GM12873 (cell line): ENCODE measurements around the gene ERP29.

ENCODE experiments used
- TF ChIP-seq, protein P1 (sequence below): IDR thresholded peaks from 2 replicates; pipeline ENCODE4 v1.5.1; 2012; ENCODE audit warnings: low read depth, mild to moderate bottlenecking, moderate library complexity, low read length, control low read depth; ENCODE audit not compliant: insufficient read depth; ENCODE audit errors: missing control alignments

The ERP29 gene

DNA sequence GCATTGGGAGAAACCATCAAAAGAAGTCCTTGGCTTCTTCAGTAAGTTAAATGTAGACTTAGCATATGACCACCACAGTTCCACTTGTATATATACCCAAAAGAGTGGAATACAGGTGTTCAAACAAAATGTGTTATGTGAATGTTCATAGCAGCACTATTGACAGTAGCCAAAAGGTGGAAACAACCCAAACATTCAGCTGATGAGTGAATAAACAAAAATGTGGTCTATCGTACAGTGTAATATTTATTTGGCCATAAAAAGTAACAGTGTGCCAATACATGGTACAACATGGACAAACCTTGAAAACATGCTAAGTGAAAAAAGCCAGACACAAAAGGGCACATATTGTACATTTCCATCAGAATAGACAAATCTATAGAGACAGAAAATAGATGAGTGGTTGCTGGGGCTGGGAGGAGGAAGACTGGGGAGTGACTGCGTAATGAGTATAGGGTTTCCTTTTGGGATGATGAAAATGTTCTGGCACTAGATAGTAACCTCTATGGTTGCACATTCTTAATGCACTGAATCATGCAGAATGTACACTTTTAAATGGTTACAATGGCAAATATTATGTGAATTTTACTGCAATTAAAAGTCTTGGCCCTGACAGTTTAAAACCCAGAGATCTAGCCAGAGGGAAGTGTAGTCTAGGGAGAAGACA, 5.5 kb downstream of the ERP29 start:
- TF ChIP-seq, protein P1, sequence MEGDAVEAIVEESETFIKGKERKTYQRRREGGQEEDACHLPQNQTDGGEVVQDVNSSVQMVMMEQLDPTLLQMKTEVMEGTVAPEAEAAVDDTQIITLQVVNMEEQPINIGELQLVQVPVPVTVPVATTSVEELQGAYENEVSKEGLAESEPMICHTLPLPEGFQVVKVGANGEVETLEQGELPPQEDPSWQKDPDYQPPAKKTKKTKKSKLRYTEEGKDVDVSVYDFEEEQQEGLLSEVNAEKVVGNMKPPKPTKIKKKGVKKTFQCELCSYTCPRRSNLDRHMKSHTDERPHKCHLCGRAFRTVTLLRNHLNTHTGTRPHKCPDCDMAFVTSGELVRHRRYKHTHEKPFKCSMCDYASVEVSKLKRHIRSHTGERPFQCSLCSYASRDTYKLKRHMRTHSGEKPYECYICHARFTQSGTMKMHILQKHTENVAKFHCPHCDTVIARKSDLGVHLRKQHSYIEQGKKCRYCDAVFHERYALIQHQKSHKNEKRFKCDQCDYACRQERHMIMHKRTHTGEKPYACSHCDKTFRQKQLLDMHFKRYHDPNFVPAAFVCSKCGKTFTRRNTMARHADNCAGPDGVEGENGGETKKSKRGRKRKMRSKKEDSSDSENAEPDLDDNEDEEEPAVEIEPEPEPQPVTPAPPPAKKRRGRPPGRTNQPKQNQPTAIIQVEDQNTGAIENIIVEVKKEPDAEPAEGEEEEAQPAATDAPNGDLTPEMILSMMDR: no peak

DNA sequence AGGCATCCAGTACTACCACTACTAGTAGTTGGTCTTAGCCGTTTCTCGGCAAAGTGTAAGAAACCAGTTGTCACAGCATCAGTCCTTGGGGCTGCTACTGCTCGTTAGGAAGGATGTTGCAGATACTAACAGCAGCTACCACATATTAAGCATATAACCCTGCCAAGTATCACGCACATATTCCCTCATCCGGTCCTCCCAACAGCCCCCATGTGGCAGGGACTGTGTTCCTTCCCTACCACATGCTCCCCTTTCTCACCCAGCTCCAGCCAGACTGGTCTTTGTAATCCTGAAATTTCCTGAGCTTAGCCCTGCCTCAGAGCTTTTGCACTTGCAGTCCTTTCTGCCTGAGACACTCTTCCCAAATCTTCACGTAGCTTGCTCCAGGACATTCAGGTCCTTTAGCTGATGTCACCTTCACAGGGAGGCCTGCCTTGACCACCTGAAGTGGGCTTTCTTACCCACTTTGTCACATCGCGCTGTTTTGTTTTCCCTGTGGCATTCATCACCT, 7.8 kb downstream of the ERP29 start:
- TF ChIP-seq, protein P1: no peak

DNA sequence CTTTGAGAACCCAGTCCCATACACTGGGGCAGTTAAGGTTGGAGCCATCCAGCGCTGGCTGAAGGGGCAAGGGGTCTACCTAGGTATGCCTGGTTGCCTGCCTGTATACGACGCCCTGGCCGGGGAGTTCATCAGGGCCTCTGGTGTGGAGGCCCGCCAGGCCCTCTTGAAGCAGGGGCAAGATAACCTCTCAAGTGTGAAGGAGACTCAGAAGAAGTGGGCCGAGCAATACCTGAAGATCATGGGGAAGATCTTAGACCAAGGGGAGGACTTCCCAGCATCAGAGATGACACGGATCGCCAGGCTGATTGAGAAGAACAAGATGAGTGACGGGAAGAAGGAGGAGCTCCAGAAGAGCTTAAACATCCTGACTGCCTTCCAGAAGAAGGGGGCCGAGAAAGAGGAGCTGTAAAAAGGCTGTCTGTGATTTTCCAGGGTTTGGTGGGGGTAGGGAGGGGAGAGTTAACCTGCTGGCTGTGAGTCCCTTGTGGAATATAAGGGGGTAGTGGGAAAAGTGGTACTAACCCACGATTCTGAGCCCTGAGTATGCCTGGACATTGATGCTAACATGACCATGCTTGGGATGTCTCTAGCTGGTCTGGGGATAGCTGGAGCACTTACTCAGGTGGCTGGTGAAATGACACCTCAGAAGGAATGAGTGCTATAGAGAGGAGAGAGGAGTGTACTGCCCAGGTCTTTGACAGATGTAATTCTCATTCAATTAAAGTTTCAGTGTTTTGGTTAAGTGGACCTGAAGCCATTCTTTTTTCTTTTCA, 9.2 kb downstream of the ERP29 start:
- TF ChIP-seq, protein P1: no peak

DNA sequence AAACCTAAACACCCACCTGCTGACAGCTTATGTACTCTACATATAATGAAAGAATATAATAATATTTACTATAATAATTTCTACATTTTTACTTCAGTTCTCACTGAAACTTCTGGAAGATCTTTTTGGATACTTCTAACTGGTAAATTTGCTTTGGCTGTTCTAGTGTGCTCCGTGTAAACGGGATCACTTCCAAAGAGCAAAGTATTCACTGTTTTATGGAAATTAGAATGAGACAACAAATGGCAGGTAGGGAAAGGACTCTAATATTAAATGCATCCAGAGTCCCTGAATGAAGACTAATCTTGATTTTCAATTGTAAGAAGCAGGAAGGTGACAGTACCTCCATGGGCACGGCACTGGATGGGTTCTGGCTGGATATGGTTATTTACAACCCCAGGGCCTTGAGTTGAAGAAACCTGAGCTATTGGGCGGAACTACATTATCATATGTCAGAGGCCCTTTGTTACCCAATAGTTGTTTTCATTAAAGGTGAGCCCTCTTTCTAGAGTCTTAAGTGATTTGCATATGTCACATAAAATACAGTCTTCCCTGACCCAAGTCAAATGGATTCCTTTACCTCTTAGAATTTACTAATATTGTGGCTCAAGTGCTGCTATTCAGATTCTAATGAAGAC, 10.7 kb downstream of the ERP29 start:
- TF ChIP-seq, protein P1: no peak

DNA sequence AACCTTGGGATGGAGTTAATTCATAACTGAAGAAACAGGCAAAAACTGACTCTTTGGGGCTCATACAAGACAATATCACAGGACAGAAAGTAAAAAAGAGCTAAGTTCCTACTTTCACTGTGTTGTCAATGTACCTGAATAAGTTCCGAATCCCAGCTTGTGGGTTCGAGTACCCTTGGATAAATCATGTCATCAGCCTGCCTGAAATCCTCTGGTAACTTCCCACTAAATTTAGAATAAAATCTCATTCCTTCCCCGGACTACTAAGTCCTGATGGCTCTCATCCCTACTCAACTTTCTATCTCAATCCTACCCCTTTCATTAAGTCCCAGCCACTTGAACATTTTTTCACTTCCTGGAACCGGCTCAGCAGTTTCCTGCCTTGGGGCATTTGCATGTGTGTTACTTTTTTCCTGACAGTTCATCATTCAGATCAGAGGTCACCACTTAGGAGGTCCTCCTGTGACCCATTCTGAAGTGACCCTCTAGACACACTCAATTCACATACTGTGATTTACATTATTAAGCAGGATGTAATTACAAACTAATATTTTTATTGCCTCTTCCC, 12.7 kb downstream of the ERP29 start:
- TF ChIP-seq, protein P1: no peak

DNA sequence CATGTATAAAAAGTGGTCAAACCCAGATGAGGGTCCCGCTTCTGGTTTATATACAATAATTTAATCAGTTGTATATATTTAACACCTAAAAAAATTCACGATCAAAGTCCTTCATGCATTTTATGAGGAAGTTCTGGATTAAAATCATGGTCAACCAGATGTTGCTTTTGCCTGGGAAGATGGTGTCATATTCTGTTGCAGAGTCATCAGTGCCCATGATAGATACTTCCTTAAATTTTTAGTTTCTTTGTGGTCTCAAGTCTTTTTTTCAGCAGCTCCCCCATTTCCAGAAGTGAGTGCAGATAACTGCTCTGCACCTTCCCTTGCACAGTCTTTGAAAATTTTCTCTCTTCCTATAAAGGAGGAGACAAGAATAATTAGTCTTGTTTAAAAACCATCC, 16.1 kb downstream of the ERP29 start:
- TF ChIP-seq, protein P1: no peak

DNA sequence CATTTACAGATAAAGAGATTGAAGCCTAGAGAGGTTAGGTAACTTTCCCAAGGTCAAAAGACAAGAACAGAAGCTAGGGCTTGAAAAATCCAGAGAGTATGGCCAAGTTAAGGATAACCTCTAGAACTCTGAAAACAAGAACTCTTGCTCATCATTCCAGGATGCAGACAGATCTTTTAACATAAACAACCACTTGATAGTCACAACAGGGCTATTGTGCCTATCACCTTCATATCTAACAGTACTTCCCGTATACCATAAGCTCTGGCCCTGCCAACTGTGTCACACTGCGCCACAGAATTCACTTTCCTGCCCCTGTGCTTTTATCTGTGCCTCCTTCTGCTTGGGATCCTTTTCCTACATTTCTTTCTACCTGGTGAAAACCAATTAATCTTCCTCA, 18.2 kb downstream of the ERP29 start:
- TF ChIP-seq, protein P1: no peak
